Coronary artery (tissue), 2 donors: Measurements from ENCODE around the gene PRELID2.

Experiments used
- DNase-seq: peaks from one replicate; pipeline ENCODE4 v3.0.0-alpha.2; 2017; ENCODE audit warnings: low spot score
- H3K27ac ChIP-seq, 2 donors: fragments of 200-600 bp; sonication (generic); one replicate each; pipeline ENCODE4 v1.5.1; 2016 to 2019
- H3K4me3 ChIP-seq: fragments of 200-600 bp; sonication (generic); 2 replicates; pipeline ENCODE4 v1.5.1; 2016; ENCODE audit warnings: mild to moderate bottlenecking, moderate library complexity
- TF ChIP-seq, protein P1 (sequence below): fragments of 200-600 bp; sonication (generic); IDR thresholded peaks from one replicate; pipeline ENCODE4 v1.5.1; 2019; ENCODE audit warnings: antibody characterized with exemption

Gene PRELID2

DNA sequence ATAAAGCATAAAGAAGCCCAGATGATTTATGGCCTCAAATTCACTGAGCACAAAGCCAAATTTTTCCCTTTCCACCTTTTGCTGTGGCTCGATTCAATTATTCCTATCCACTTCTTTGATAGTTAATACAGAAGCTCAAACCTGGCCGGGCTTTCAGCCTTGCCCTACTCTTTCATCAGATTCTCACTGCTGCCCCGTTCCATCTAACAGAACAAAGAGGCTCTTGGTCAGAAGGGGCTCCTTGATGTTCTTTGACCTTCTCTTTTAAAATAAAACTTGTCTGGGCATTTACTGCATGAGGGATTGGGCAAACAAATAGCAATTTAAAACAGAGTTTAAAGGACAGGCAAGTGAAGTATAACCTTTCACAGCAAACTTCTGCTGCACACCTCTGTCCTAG lies 27.9 kb upstream of the PRELID2 start:
- Histone ChIP-seq H3K4me3 (no peak overlapping the region), H3K27ac (no peak overlapping the region)
- no peak for DNase-seq
- TF ChIP-seq, protein P1, sequence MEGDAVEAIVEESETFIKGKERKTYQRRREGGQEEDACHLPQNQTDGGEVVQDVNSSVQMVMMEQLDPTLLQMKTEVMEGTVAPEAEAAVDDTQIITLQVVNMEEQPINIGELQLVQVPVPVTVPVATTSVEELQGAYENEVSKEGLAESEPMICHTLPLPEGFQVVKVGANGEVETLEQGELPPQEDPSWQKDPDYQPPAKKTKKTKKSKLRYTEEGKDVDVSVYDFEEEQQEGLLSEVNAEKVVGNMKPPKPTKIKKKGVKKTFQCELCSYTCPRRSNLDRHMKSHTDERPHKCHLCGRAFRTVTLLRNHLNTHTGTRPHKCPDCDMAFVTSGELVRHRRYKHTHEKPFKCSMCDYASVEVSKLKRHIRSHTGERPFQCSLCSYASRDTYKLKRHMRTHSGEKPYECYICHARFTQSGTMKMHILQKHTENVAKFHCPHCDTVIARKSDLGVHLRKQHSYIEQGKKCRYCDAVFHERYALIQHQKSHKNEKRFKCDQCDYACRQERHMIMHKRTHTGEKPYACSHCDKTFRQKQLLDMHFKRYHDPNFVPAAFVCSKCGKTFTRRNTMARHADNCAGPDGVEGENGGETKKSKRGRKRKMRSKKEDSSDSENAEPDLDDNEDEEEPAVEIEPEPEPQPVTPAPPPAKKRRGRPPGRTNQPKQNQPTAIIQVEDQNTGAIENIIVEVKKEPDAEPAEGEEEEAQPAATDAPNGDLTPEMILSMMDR: no peak

DNA sequence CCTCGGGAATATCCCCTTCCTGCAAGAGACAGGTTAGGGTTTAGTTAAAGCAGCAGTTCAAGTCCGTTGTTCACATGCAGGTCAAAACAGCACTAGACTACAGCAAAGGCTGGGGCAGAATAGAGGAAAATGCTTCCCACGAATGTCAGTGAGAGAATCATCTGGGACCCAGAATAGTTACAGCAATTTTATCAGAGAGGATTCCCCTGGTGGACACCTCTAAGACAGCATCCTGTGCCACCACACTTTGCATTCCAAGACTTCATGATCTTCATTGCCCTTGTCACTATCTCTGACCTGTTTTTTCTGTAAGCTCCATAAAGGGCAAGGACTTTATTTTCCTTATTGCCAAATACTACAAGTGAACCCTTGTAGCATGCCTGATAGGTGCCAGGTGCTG lies 24.8 kb upstream of the PRELID2 start:
- no peak overlapping the region for H3K27ac ChIP-seq
- no peak overlapping the region for H3K4me3 ChIP-seq
- TF ChIP-seq, protein P1: no peak
- DNase-seq: no peak

DNA sequence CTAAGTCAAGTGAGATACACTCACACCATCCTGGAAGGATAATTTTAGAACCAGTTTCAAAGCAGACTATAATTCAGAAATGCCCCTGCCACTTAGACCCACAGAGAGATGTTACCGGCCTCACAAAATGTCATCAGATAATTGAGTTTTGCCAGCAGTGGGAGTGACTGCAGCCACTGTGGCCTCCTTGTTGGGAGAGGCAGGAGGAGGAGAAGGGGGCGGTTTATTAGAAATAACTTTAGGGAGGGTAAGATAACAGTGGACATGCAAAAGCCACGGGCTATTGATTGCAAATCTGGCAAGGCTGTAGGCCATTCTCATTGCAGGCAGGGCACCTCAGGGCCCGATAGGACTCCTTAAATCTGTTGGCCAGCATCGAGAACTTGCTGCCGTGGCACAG lies 24.3 kb upstream of the PRELID2 start:
- H3K4me3 ChIP-seq: no peak overlapping the region
- no peak for DNase-seq
- TF ChIP-seq, protein P1: no peak
- no peak overlapping the region for H3K27ac ChIP-seq

DNA sequence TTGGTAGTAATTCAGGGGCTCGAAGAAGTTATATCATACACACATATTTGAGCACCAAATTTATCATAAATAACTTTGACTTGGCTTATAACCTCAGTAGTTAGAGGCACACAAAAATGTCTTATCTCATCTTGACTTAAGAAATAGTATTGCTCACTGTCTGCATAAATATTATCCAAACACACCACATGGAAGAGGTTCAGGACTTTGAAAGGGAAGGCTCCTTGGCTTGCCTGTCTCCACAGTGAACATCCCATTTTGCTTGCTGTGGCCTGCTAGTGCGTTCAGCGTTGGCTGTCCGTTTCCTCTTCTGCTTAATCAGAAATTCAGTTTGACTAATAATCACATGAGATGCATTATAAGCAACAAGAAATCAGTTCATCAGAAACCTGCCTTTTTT lies 23.8 kb upstream of the PRELID2 start:
- Histone ChIP-seq H3K27ac (no peak overlapping the region), H3K4me3 (no peak overlapping the region)
- TF ChIP-seq, protein P1: no peak
- no peak for DNase-seq

DNA sequence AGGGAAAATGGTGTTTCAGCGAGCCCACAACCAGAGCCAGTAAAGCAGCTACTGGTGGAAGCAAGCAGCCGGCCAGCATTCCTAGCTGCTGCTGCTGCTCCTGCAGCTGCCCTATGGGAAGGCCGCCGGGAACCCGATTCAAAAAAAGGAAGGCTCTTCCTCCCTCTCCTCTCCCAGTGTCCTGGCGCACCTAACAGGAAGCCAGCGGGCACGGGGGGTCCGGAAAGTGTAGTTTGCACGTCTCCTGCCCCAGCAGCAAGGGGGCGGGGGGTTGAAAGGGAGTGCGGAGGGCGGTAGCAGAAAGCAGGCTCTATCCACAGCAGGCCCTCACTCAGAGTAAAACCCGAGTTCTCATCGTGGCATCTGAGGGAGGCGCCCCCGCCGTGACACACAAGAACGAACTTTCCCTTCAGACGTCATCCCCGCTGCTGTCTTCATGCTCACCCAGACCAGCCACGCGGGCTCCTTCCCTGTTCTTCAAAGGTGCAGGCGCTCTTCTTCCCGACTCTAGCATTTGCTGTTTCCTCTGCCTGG lies 21.2 kb upstream of the PRELID2 start:
- Histone ChIP-seq H3K27ac (peak overlapping the region in 1 of 2 donors; percentile 46), H3K4me3 (peak overlapping the region; percentile 65)
- TF ChIP-seq, protein P1: no peak
- no peak for DNase-seq

DNA sequence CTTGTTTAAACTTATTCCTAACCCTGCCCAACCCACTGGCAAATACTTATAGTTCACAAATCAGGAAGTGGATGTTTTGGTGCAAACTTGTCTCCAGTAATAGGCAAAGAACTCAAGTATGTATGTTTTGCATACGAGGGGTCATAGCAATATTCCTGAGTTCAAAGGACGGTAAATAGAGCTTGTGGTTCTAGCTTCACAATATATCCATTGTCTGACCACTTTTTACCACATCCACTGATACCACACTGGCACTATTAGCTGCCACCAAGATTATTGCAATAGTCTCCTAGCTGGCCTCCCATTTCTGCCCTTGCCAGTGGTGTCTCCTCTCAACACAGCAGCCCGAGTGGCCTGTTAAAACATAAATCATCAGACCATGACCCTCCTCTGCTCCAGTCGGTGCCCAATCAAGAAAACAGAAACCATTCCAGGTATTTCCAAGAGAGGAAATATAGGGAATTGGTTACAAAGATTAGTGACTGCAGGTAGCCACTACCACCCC lies 20.7 kb upstream of the PRELID2 start:
- Histone ChIP-seq H3K27ac (peak overlapping the region in 1 of 2 donors; percentile 46), H3K4me3 (peak overlapping the region; percentile 65)
- DNase-seq: no peak
- TF ChIP-seq, protein P1: no peak

DNA sequence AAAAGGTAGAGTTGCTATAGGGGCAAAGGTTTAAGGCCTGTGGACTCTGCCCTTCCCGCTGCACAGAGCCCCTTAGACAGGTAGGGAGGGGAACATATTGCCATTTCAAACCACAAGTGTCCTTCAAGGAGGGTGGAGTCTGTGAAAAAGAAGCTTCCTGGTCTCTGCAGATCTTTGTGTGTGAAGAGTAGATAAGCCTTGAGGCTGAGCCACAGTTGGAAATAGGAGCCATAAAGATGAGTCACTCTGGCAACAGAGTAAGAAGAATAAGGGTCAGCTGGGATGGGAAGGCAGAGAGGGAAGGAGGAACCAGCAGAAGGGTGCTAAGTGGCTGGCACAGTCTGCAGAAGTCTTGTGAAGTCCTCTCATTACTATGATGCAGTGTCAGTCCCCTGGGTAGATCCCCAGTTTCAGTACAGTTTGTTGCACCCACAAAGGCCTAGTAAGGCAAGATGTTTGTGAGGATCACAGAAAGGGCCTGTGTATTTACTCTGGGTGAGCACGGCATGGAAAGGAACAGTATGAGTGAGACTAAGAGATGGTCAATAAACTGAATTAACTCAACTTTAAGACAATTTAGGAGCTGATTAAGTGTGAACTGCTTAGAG lies 19.6 kb upstream of the PRELID2 start:
- H3K27ac ChIP-seq: no peak overlapping the region
- no peak for DNase-seq
- TF ChIP-seq, protein P1: no peak
- H3K4me3 ChIP-seq: no peak overlapping the region
